Esophagus muscularis mucosa (tissue), 4 donors: ENCODE measurements around the gene PLCH2. TPM values are rescaled to one million over a fixed set of nuclear protein-coding genes. Genes with fewer than 3 reads are reported as not detected.

Experiments
- DNase-seq: peaks from one replicate; pipeline ENCODE4 v3.0.0-alpha.2; 2017; ENCODE audit errors: extremely low spot score
- H3K27ac ChIP-seq, 4 donors: fragments of 200-600 bp; sonication (generic); replicated peaks in 1 of 4; 1 replicate in 3 of 4; 2 replicates in 1 of 4; pipeline ENCODE4 v1.5.1; 2016 to 2019; ENCODE audit warnings: mild to moderate bottlenecking in 1 of 4
- H3K27me3 ChIP-seq, 4 donors: fragments of 200-600 bp; sonication (generic); one replicate each; pipeline versions ENCODE4 v1.5.1 to v1.6.0; 2016 to 2019
- H3K36me3 ChIP-seq, 4 donors: fragments of 200-600 bp; sonication (generic); one replicate each; pipeline ENCODE4 v1.5.1; 2016 to 2019
- H3K4me1 ChIP-seq, 4 donors: fragments of 200-600 bp; sonication (generic); one replicate each; pipeline ENCODE4 v1.5.1; 2016 to 2019
- H3K4me3 ChIP-seq, 4 donors: fragments of 200-600 bp; sonication (generic); 1 replicate in 2 of 4; 2 replicates in 2 of 4; pipeline ENCODE4 v1.5.1; 2016 to 2019; ENCODE audit warnings: mild to moderate bottlenecking in 4 of 4, moderate library complexity in 1 of 4
- H3K9me3 ChIP-seq, 4 donors: fragments of 200-600 bp; sonication (generic); 1 replicate in 3 of 4; 2 replicates in 1 of 4; pipeline ENCODE4 v1.5.1; 2016 to 2019
- CTCF ChIP-seq, 3 experiments: fragments of 200-600 bp in 2 of 3; fragments of 450-650 bp in 1 of 3; sonication (generic) in 2 of 3; IDR thresholded peaks; one replicate each; pipeline ENCODE4 v1.5.1; 2017 to 2019; ENCODE audit warnings: antibody characterized with exemption in 3 of 3, mild to moderate bottlenecking in 2 of 3, moderate library complexity in 1 of 3
- EP300 ChIP-seq: sonication (generic); formaldehyde crosslinking; IDR thresholded peaks from one replicate; pipeline ENCODE4 v1.6.1; 2017; ENCODE audit warnings: antibody characterized with exemption
- POLR2A ChIP-seq: fragments of 450-650 bp; IDR thresholded peaks from one replicate; pipeline ENCODE4 v1.6.1; 2017; ENCODE audit warnings: antibody characterized with exemption, moderate library complexity, mild to moderate bottlenecking, low read depth
- POLR2AphosphoS5 ChIP-seq, 2 donors: sonication (generic); formaldehyde crosslinking; IDR thresholded peaks; one replicate each; pipeline ENCODE4 v1.6.1; 2017; ENCODE audit warnings: antibody characterized with exemption in 2 of 2
- WGBS: methylation state at CpG from one replicate; pipeline ENCODE4 v1.1.5; 2018; 5-methylcytosine and 5-hydroxymethylcytosine counted together
- intact Hi-C: fragments of 100-400 bp; cut with DNase I; formaldehyde crosslinking; loops from one replicate; pipeline ENCODE4 v1.15.1; 2023
- total RNA-seq, 4 donors: library from RNA; depleted of rRNA; stranded (reverse); fragments of >200 nt; gene quantifications; one replicate each; pipeline versions ENCODE4 v1.1.0 to v1.2.1, GENCODE V29; 2016

Gene PLCH2
- total RNA-seq, 4 donors from 2014 or later, result 0.06 to 0.42 (median 0.26) TPM

GRCh38 chr1:2479186-2479585 lies 3.1 kb downstream of the PLCH2 start:
- Histone ChIP-seq H3K36me3 (no peaks in the 10 kb centered on the region), H3K4me3 (no peak overlapping the region), H3K27ac (no peak overlapping the region), H3K27me3 (peaks cover 0 to 26% (median 0%) of the 10 kb centered on the region in 4 donors), H3K9me3 (no peaks in the 10 kb centered on the region), H3K4me1 (no peaks in the 10 kb centered on the region)
- 91% methylated on average over 7 of the region's 20 CpGs for whole genome bisulfite sequencing
- intact Hi-C loops, result no loop called here
- no peak for DNase-seq
- TF ChIP-seq POLR2AphosphoS5 (IDR thresholded peaks at IDR 0.05) (no peak), EP300 (no peak)

DNA sequence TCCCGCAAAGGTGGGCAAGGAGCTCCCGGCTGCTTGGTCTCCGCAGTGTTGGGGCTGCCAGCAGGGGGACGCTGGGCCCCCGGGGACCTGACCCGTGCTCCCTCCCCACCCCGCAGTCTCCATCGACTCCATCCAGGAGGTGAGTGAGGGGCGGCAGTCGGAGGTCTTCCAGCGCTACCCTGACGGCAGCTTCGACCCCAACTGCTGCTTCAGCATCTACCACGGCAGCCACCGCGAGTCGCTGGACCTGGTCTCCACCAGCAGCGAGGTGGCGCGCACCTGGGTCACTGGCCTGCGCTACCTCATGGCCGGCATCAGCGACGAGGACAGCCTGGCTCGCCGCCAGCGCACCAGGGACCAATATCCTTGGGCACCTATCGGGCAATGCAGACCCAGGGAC lies 3.5 kb downstream of the PLCH2 start:
- H3K4me1 ChIP-seq, result no peaks in the 10 kb centered on the region
- TF ChIP-seq EP300, result no peak
- TF ChIP-seq POLR2AphosphoS5 (IDR thresholded peaks at IDR 0.05), result no peak
- TF ChIP-seq CTCF (IDR thresholded peaks at IDR 0.05), result no peak
- TF ChIP-seq POLR2A, result no peak
- H3K27ac ChIP-seq, result no peak overlapping the region
- 93% methylated on average over 22 of the region's 28 CpGs for WGBS
- no peak overlapping the region for H3K4me3 ChIP-seq
- no peaks in the 10 kb centered on the region for H3K36me3 ChIP-seq
- no peak for DNase-seq
- peaks cover 0 to 26% (median 0%) of the 10 kb centered on the region in 4 donors for H3K27me3 ChIP-seq
- intact Hi-C loops, result no loop called here
- H3K9me3 ChIP-seq, result no peaks in the 10 kb centered on the region

DNA sequence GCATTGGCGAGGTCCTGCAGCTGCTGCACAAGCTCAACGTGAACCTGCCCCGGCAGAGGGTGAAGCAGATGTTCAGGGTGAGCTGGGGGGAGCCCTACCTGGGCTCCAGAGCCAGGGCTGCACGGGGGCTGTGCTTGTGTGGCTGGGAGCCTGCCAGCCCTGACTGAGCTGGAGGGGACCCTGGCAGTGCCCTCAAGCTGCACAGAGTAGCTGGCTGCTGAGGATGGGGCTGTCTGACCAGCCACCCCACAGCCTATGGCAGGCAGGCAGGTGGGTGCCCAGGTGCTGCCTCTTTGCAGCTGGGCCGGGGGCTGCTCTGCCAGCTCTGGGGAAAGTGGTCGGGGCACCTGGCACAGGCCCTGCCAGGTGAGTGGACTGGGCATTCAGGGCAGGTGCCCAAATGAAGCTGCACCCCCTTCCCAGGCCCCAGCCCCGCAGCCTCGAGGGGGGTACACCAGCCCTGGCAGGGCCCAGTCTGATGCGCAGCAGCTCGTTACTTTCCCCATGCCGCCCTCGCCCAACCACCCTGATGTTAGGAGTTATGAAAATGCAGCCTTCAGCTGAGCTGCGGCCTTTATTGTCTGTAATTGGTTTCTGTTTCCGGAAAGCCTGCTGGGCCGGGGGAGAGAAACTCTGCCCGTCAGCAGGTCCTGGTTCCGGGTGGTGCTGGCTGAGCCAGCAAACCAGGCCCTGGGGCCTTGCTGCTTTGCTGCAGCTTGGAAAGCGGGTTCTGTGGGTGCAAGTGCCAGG lies 4.3 kb downstream of the PLCH2 start:
- H3K4me3 ChIP-seq, result no peak overlapping the region
- no peaks in the 10 kb centered on the region for H3K9me3 ChIP-seq
- TF ChIP-seq POLR2AphosphoS5 (IDR thresholded peaks at IDR 0.05) (no peak), EP300 (no peak), CTCF (IDR thresholded peaks at IDR 0.05) (no peak)
- H3K27ac ChIP-seq, result no peak overlapping the region
- H3K27me3 ChIP-seq, result peaks cover 0 to 26% (median 0%) of the 10 kb centered on the region in 4 donors
- H3K36me3 ChIP-seq, result no peaks in the 10 kb centered on the region
- intact Hi-C loops, result no loop called here
- DNase-seq, result no peak
- WGBS, result 93% methylated on average over 4 of the region's 18 CpGs
- no peaks in the 10 kb centered on the region for H3K4me1 ChIP-seq

- TF ChIP-seq EP300 (no peak), CTCF (IDR thresholded peaks at IDR 0.05) (no peak), POLR2A (no peak), POLR2AphosphoS5 (IDR thresholded peaks at IDR 0.05) (no peak)
- Histone ChIP-seq H3K27me3 (peaks cover 0 to 25% (median 0%) of the 10 kb centered on the region in 4 donors), H3K9me3 (no peaks in the 10 kb centered on the region), H3K36me3 (no peaks in the 10 kb centered on the region), H3K27ac (no peak overlapping the region), H3K4me3 (no peak overlapping the region), H3K4me1 (no peaks in the 10 kb centered on the region)
- DNase-seq, result no peak
- intact Hi-C loops, result no loop called here
- 88% methylated on average over 12 of the region's 12 CpGs for WGBS
Observed at GRCh38 chr1:2480986-2481364, 4.9 kb downstream of the PLCH2 start.

- Histone ChIP-seq H3K27ac (no peak overlapping the region), H3K9me3 (no peaks in the 10 kb centered on the region), H3K4me3 (no peak overlapping the region), H3K36me3 (no peaks in the 10 kb centered on the region), H3K27me3 (peaks cover 0 to 16% (median 0%) of the 10 kb centered on the region in 4 donors), H3K4me1 (no peaks in the 10 kb centered on the region)
- no peak for DNase-seq
- intact Hi-C loops, result no loop called here
- 79% methylated on average over 7 of the region's 10 CpGs for WGBS
- no peak for TF ChIP-seq POLR2AphosphoS5 (IDR thresholded peaks at IDR 0.05)
- no peak for TF ChIP-seq CTCF (IDR thresholded peaks at IDR 0.05)
- TF ChIP-seq POLR2A, result no peak
- TF ChIP-seq EP300, result no peak
Observed at GRCh38 chr1:2481885-2482284, 5.8 kb downstream of the PLCH2 start.
